ENCODE measurements around the gene COX19.

DNA sequence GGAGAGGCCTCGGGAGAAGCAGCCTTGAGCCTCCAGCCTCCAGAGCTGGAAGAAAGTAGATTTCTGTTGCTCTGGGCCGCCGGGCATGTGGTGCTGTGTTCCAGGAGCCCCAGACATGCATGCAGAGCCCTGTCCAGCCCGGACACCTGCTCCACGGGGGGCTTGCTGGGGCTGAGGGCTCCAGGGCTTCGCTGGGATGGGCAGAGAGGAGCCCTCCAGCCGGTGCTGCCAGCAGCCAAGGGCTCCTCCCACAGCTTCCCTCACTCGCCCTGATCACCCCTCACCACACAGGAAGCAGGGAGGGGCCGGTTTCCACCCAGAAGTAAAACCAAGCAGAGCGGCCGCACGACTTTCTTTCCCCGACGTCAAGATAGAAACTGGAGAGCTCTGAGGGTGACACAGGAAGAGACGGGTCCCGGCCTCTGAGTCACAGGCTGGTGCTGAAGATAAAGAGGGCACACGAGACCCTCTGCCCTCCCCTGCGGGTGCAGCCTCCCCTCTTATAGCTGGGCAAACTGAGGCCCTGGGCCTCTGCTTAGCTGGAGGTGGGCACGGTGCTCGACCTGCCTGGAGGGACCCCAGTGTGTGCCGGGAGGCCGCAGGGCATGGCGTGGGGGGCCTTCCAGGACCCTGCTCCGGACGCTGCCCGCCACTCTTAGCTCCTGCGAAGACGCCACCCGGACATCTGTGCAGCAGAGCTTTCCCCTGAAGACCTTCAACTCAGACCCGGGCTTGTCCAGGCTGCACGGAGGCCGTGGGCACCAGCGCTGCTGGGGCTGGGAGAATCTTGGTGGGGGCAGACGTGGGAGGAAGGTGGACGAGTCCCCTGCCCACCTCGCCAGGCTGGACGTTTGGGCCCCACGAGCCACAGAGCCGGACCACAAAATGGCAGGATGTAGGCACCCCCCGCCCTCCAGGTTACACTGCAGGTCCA, 52.0 kb downstream of the COX19 start:
- TF ChIP-seq, protein P1, sequence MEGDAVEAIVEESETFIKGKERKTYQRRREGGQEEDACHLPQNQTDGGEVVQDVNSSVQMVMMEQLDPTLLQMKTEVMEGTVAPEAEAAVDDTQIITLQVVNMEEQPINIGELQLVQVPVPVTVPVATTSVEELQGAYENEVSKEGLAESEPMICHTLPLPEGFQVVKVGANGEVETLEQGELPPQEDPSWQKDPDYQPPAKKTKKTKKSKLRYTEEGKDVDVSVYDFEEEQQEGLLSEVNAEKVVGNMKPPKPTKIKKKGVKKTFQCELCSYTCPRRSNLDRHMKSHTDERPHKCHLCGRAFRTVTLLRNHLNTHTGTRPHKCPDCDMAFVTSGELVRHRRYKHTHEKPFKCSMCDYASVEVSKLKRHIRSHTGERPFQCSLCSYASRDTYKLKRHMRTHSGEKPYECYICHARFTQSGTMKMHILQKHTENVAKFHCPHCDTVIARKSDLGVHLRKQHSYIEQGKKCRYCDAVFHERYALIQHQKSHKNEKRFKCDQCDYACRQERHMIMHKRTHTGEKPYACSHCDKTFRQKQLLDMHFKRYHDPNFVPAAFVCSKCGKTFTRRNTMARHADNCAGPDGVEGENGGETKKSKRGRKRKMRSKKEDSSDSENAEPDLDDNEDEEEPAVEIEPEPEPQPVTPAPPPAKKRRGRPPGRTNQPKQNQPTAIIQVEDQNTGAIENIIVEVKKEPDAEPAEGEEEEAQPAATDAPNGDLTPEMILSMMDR (conservative IDR thresholded peaks at IDR 0.05; ENCODE audit: low read depth in 2 of 2): no peak
- no peak for TF ChIP-seq JUNB (IDR thresholded peaks at IDR 0.05; ENCODE audit: unreplicated experiment)
- no peak for TF ChIP-seq CREB1 (CRISPR knock-in tag; IDR thresholded peaks at IDR 0.05; ENCODE audit: low read depth)
- no peak for TF ChIP-seq EZH2 (IDR thresholded peaks at IDR 0.05; ENCODE audit: low read depth, unreplicated experiment)
- no peak for TF ChIP-seq EZH2phosphoT487 (IDR thresholded peaks at IDR 0.05; ENCODE audit: unreplicated experiment)
